Fibroblast of skin of right biceps (primary cell): ENCODE data around the gene CEP170.
"Not testable (repeated sequence)": the region's sequence is repeated elsewhere in the genome, so short reads cannot be mapped to it uniquely, and the experiment has no call there.

Experiments used
- DNase-seq: peaks from one replicate; pipeline ENCODE4 v3.0.0-alpha.2; 2013

CEP170 gene

GRCh38 chr1:243150906-243151305 is 104.2 kb downstream of the CEP170 start:
- not testable (repeated sequence) for DNase-seq

GRCh38 chr1:243149120-243149519 is 106.0 kb downstream of the CEP170 start:
- not testable (repeated sequence) for DNase-seq

GRCh38 chr1:243147351-243147750 is 107.7 kb downstream of the CEP170 start:
- DNase-seq = not testable (repeated sequence)

- not testable (repeated sequence) for DNase-seq
Observed at GRCh38 chr1:243140498-243140897, 114.6 kb downstream of the CEP170 start.

- peak; percentile 38 for DNase-seq
Observed at GRCh38 chr1:243122876-243123409, 132.1 kb downstream of the CEP170 start.

- DNase-seq = not testable (repeated sequence)
Observed at GRCh38 chr1:243121939-243122338, 133.1 kb downstream of the CEP170 start.

GRCh38 chr1:243118601-243119322 is 136.3 kb downstream of the CEP170 start:
- not testable (repeated sequence) for DNase-seq

GRCh38 chr1:243116187-243116586 is 138.9 kb downstream of the CEP170 start:
- not testable (repeated sequence) for DNase-seq

- DNase-seq = not testable (repeated sequence)
Observed at GRCh38 chr1:243114769-243115168, 140.3 kb downstream of the CEP170 start.

GRCh38 chr1:243114059-243114713 is 140.9 kb downstream of the CEP170 start:
- DNase-seq = peak; percentile 72

GRCh38 chr1:243107171-243107570 is 147.9 kb downstream of the CEP170 start:
- DNase-seq = not testable (repeated sequence)

- not testable (repeated sequence) for DNase-seq
Observed at GRCh38 chr1:243105652-243106332, 149.3 kb downstream of the CEP170 start.

- DNase-seq = not testable (repeated sequence)
Observed at GRCh38 chr1:243105104-243105503, 150.0 kb downstream of the CEP170 start.

GRCh38 chr1:243104452-243104851 is 150.6 kb downstream of the CEP170 start:
- DNase-seq = not testable (repeated sequence)

- peak; percentile 59 for DNase-seq
Observed at GRCh38 chr1:243101551-243102050, 153.5 kb downstream of the CEP170 start.

GRCh38 chr1:243087368-243087767 is 167.7 kb downstream of the CEP170 start:
- not testable (repeated sequence) for DNase-seq
